Measurements from ENCODE around the gene ALDH4A1.

- no peak for TF ChIP-seq POLR2A (IDR thresholded peaks at IDR 0.05)
- TF ChIP-seq CTCF (IDR thresholded peaks at IDR 0.05) = no peak
- no peak for TF ChIP-seq EP300 (IDR thresholded peaks at IDR 0.05)
Measured at GRCh38 chr1:18917071-18917799, 14.9 kb upstream of the ALDH4A1 start.

All from ovary (tissue), 3 donors.